IMR-90 (cell line): ENCODE data around the gene ARAP1. TPM values are rescaled to one million over a fixed set of nuclear protein-coding genes. Genes with fewer than 3 reads are reported as not detected.

Experiments
- ATAC-seq: fragments of 200-7000 bp; cut with Tn5 transposase; 2 replicates; pipeline ENCODE4 v1.9.1; 2020; ENCODE audit warnings: low read depth, mild to moderate bottlenecking, moderate library complexity
- BruUV-seq: library from RNA; stranded (reverse); fragments of 400-500 nt; replicated peaks from 2 replicates; lab custom pipeline; 2021; lab: Mats Ljungman, UMichigan
- CTCF ChIA-PET: fragments of 300-600 bp; formaldehyde crosslinking; extraction: SDS; loops from one replicate; lab custom pipeline; 2021; ENCODE audit warnings: antibody characterized with exemption; lab: Yijun Ruan, JAX
- POLR2A ChIA-PET: fragments of 300-600 bp; sonication (Branson Sonifier 250); formaldehyde crosslinking; loops from one replicate; lab custom pipeline; 2022; ENCODE audit warnings: antibody characterized with exemption; ENCODE audit not compliant: unreplicated experiment; lab: Charles Lee
- DNase-seq: peaks from one replicate; pipeline ENCODE4 v3.0.0; 2013
- H2AFZ ChIP-seq: replicated peaks from 2 replicates; pipeline ENCODE3; 2013; ENCODE audit warnings: low read length, mild to moderate bottlenecking; ENCODE audit not compliant: poor library complexity
- H2AK5ac ChIP-seq: 2 replicates; pipeline ENCODE4 v1.6.1; 2013; ENCODE audit warnings: low read depth, low read length, inconsistent platforms
- H2AK9ac ChIP-seq: replicated peaks from 2 replicates; pipeline ENCODE3; 2013; ENCODE audit warnings: mild to moderate bottlenecking, low read depth, low read length, moderate library complexity; ENCODE audit not compliant: poor library complexity
- H2BK120ac ChIP-seq: 2 replicates; pipeline ENCODE4 v1.6.1; 2013; ENCODE audit warnings: low read depth, low read length, inconsistent platforms
- H2BK15ac ChIP-seq: 3 replicates; pipeline ENCODE4 v1.6.1; 2013; ENCODE audit warnings: low read depth, low read length, inconsistent platforms
- H2BK20ac ChIP-seq: 2 replicates; pipeline ENCODE4 v1.6.1; 2013; ENCODE audit warnings: low read depth, mild to moderate bottlenecking, inconsistent platforms, low read length, moderate library complexity
- H2BK5ac ChIP-seq: 2 replicates; pipeline ENCODE4 v1.6.1; 2013; ENCODE audit warnings: mild to moderate bottlenecking, low read depth, low read length, inconsistent platforms; ENCODE audit not compliant: poor library complexity, severe bottlenecking
- H3K14ac ChIP-seq: replicated peaks from 2 replicates; pipeline ENCODE4 v1.6.1; 2013; ENCODE audit warnings: low read depth, low read length, inconsistent platforms
- H3K18ac ChIP-seq: 2 replicates; pipeline ENCODE4 v1.6.1; 2013; ENCODE audit warnings: low read depth, low read length, control low read depth
- H3K23ac ChIP-seq: 2 replicates; pipeline ENCODE4 v1.6.1; 2013; ENCODE audit warnings: low read depth, low read length, inconsistent platforms
- H3K27ac ChIP-seq: 2 replicates; pipeline ENCODE4 v1.5.1; 2013; ENCODE audit warnings: mild to moderate bottlenecking, control low read depth, low read length; ENCODE audit not compliant: insufficient read depth
- H3K27me3 ChIP-seq: 2 replicates; pipeline ENCODE4 v1.6.1; 2013; ENCODE audit warnings: low read length; ENCODE audit not compliant: control insufficient read depth, insufficient read depth
- H3K36me3 ChIP-seq: 2 replicates; pipeline ENCODE4 v1.6.1; 2013; ENCODE audit warnings: low read length, mixed read lengths; ENCODE audit not compliant: control insufficient read depth, insufficient read depth
- H3K4ac ChIP-seq: 2 replicates; pipeline ENCODE4 v1.6.1; 2013; ENCODE audit warnings: low read depth, low read length, inconsistent platforms
- H3K4me1 ChIP-seq: 2 replicates; pipeline ENCODE4 v1.6.1; 2013; ENCODE audit warnings: low read length, mixed read lengths; ENCODE audit not compliant: control insufficient read depth, insufficient read depth
- H3K4me2 ChIP-seq: 2 replicates; pipeline ENCODE4 v1.6.1; 2013; ENCODE audit warnings: low read depth, mild to moderate bottlenecking, control low read depth, low read length, moderate library complexity
- H3K4me3 ChIP-seq: 2 replicates; pipeline ENCODE4 v1.5.1; 2013; ENCODE audit warnings: low read depth, mild to moderate bottlenecking, control low read depth, low read length, moderate library complexity; ENCODE audit not compliant: insufficient read depth
- H3K56ac ChIP-seq: 2 replicates; pipeline ENCODE4 v1.6.1; 2013; ENCODE audit warnings: low read length, inconsistent platforms; ENCODE audit not compliant: insufficient read depth; ENCODE audit errors: extremely low read depth
- H3K79me1 ChIP-seq, 2 experiments: 2 replicates each; pipeline ENCODE4 v1.6.1; 2013; ENCODE audit warnings: low read length in 2 of 2, inconsistent platforms in 1 of 2, low read depth in 1 of 2
- H3K9ac ChIP-seq: 2 replicates; pipeline ENCODE4 v1.6.1; 2013; ENCODE audit warnings: low read depth, low read length, control low read depth
- H3K9me1 ChIP-seq: 2 replicates; pipeline ENCODE4 v1.6.1; 2013; ENCODE audit warnings: low read length, inconsistent platforms; ENCODE audit not compliant: insufficient read depth
- H3K9me3 ChIP-seq: 2 replicates; pipeline ENCODE4 v1.6.1; 2013; ENCODE audit warnings: low read length; ENCODE audit not compliant: control insufficient read depth, insufficient read depth
- H4K20me1 ChIP-seq: 2 replicates; pipeline ENCODE4 v1.6.1; 2013; ENCODE audit warnings: low read length, inconsistent platforms; ENCODE audit not compliant: insufficient read depth
- H4K5ac ChIP-seq: 2 replicates; pipeline ENCODE4 v1.6.1; 2013; ENCODE audit warnings: mild to moderate bottlenecking, low read depth, low read length, control low read depth
- H4K8ac ChIP-seq, 2 experiments: 2 replicates each; pipeline ENCODE4 v1.6.1; 2013; ENCODE audit warnings: low read depth in 2 of 2, low read length in 2 of 2, control low read depth in 1 of 2, inconsistent platforms in 1 of 2
- H4K91ac ChIP-seq: 2 replicates; pipeline ENCODE4 v1.6.1; 2013; ENCODE audit warnings: low read depth, low read length, inconsistent platforms; ENCODE audit not compliant: insufficient read depth
- CEBPB ChIP-seq: IDR thresholded peaks from 2 replicates; pipeline ENCODE4 v1.6.1; 2012; ENCODE audit warnings: low read depth, low read length, improper control_type of control experiment
- FOS ChIP-seq: fragments of 150-350 bp; IDR thresholded peaks from 2 replicates; pipeline ENCODE4 v1.6.1; 2016; ENCODE audit warnings: low read depth, low read length
- MAZ ChIP-seq: IDR thresholded peaks from 2 replicates; pipeline ENCODE4 v1.6.1; 2012; ENCODE audit warnings: low read depth, mild to moderate bottlenecking, low read length, improper control_type of control experiment, moderate library complexity, borderline replicate concordance
- MXI1 ChIP-seq: IDR thresholded peaks from 2 replicates; pipeline ENCODE4 v1.6.1; 2012; ENCODE audit warnings: low read depth, mild to moderate bottlenecking, low read length, moderate library complexity, borderline replicate concordance
- RAD21 ChIP-seq: IDR thresholded peaks from 2 replicates; pipeline ENCODE4 v1.6.1; 2012; ENCODE audit warnings: low read length, improper control_type of control experiment
- SMC3 ChIP-seq: fragments of 150-350 bp; IDR thresholded peaks from 2 replicates; pipeline ENCODE4 v1.6.1; 2016; ENCODE audit warnings: low read depth, mild to moderate bottlenecking, antibody characterized with exemption, low read length, moderate library complexity
- WGBS, 2 experiments: methylation state at CpG; one replicate each; pipeline versions ENCODE4 v1.1.5 to v1.1.7; 2013; ENCODE audit warnings: missing lambda C conversion rate in 2 of 2; ENCODE audit not compliant: insufficient read length in 1 of 2; ENCODE audit errors: extremely low coverage in 2 of 2; 5-methylcytosine and 5-hydroxymethylcytosine counted together
- dilution Hi-C: fragments of 300-500 bp; cut with HindIII; formaldehyde crosslinking; loops from one replicate; pipeline ENCODE4 v1.14.3; 2018; ENCODE audit warnings: low sequenced_read_pairs; ENCODE audit not compliant: unreplicated experiment
- in situ Hi-C: fragments of 300-500 bp; cut with MboI; formaldehyde crosslinking; loops from 3 replicates; pipeline ENCODE4 v1.14.3; 2019; ENCODE audit warnings: low sequenced_read_pairs, inconsistent platforms, mixed read lengths
- intact Hi-C: fragments of 100-400 bp; cut with micrococcal nuclease; formaldehyde crosslinking; loops from 2 replicates; pipeline ENCODE4 v1.10.0; 2022
- polyA plus RNA-seq, 3 experiments: library from polyadenylated mRNA; depleted of rRNA; stranded (reverse); fragments of >200 nt; gene quantifications; 2 replicates each; pipeline ENCODE4 v1.2.3, GENCODE V29; 2012; ENCODE audit warnings: low replicate concordance in 1 of 3
- total RNA-seq: library from RNA; depleted of rRNA; stranded (reverse); fragments of >200 nt; gene quantifications from 2 replicates; pipeline ENCODE4 v1.2.3, GENCODE V29; 2012

ARAP1 gene
- total and polyA plus RNA-seq, 2 of the 4 experiments (the other 2 are of a cell fraction), result 37.6 to 63.1 TPM

DNA sequence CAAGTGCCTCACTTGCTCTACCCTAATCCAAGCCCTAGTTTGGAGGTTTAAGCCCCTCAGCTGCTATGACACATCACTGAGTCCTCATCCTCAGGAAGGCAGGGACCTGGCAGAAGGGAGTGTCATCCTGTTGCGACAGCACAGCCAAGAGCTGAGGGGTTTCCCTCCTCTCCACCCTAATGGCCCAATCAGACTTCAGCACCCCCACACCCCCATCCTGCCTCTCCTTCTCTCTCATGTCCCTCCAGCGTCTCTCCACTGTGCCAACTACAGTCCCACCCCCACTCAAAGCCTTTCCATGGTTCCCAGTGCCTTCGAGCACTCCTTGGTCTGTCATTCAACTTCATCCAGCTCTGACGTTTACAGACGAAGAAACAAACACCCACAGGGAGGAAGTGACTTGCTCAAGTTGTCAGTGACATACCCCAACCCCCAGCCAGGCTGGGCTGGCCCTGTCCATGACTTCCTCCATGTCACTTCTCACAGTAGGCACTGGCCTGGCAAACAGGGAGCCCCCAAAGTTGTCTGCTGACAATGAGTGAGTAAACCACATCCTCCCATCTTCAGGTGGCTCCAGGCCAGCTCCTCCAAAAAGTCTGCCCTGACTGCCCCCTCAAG is 15.6 kb downstream of the ARAP1 start:
- intact Hi-C loops, result no loop called here
- H3K23ac ChIP-seq, result peak overlapping the region; percentile 31; the same call in 1 of the 2 replicates
- H3K56ac ChIP-seq, result no peak overlapping the region
- no peak overlapping the region for H3K4me3 ChIP-seq
- H3K9me3 ChIP-seq, result no peaks in the 10 kb centered on the region
- H2AK9ac ChIP-seq, result peak overlapping the region; percentile 5
- H3K4me2 ChIP-seq, result peak overlapping the region; percentile 9; the same call in 1 of the 2 replicates
- WGBS, 2 experiments, result 40% methylated on average over 1 of the region's 5 CpGs; no CpG with 5 or more reads in 1 of the 2 experiments
- no peaks in the 10 kb centered on the region for H3K27me3 ChIP-seq
- H3K4me1 ChIP-seq, result peaks cover 27% of the 10 kb centered on the region
- peak overlapping the region; percentile 71 for H2AK5ac ChIP-seq
- H3K79me1 ChIP-seq, result peaks cover 33 to 86% of the 10 kb centered on the region in 2 experiments
- DNase-seq (peak; percentile 77), ATAC-seq (peak; percentile 54)
- H3K4ac ChIP-seq, result peak overlapping the region; percentile 62
- TF ChIP-seq SMC3 (no peak), CEBPB (peak; percentile 95), FOS (peak; percentile 61), RAD21 (no peak), MXI1 (no peak), MAZ (0 out of 2 replicates have a peak, but pooled peaks have one; percentile 16)
- peak overlapping the region; percentile 26 for H3K27ac ChIP-seq
- H2BK15ac ChIP-seq, result peak overlapping the region; percentile 41; the same call in 2 of the 3 replicates
- no peak overlapping the region for H3K9ac ChIP-seq
- POLR2A ChIA-PET, result interaction anchor here (0.6 kb wide), 3 partner anchors 74 to 377 kb away, joined by 3 to 7 read pairs (median 5); no protein-coding TSS in a partner anchor
- dilution Hi-C loops, result no loop called here
- peak overlapping the region; percentile 41 for H4K91ac ChIP-seq
- peak overlapping the region; percentile 74; the same call in 1 of the 2 replicates for H2BK20ac ChIP-seq
- BruUV-seq, result no TSS peak
- peak overlapping the region; percentile 69 for H2BK5ac ChIP-seq
- peaks cover 5% of the 10 kb centered on the region; the same call in 1 of the 2 replicates for H4K20me1 ChIP-seq
- H3K9me1 ChIP-seq, result peaks cover 41% of the 10 kb centered on the region
- H2AFZ ChIP-seq, result peak overlapping the region; percentile 78
- H3K36me3 ChIP-seq, result no peaks in the 10 kb centered on the region
- CTCF ChIA-PET, result no interaction called here
- H4K5ac ChIP-seq, result peak overlapping the region; percentile 21; the same call in 1 of the 2 replicates
- in situ Hi-C loops, result no loop called here
- peak overlapping the region; percentile 59 for H2BK120ac ChIP-seq
- peak overlapping the region; percentile 12 to 64 for H4K8ac ChIP-seq
- H3K14ac ChIP-seq, result peak overlapping the region; percentile 64
- H3K18ac ChIP-seq, result peak overlapping the region; percentile 30; the same call in 1 of the 2 replicates
